Psoas muscle (tissue), 8 donors: ENCODE results near the gene MAML3. TPM values are rescaled to one million over a fixed set of nuclear protein-coding genes. Genes with fewer than 3 reads are reported as not detected.
A peak's percentile ranks its signal among the peaks of the same experiment; 100 is the strongest.

Source experiments
- ATAC-seq, 4 donors: fragments of 200-7000 bp; cut with Tn5 transposase; one replicate each; pipeline ENCODE4 v1.9.1; 2020; ENCODE audit warnings: moderate library complexity in 3 of 4, mild to moderate bottlenecking in 2 of 4
- DNase-seq, 2 donors: peaks; one replicate each; pipeline ENCODE4 v3.0.0-alpha.2; 2020
- H3K27ac ChIP-seq: fragments of 200-600 bp; one replicate; pipeline ENCODE4 v1.8.0; 2022
- H3K27me3 ChIP-seq, 3 donors: fragments of 200-600 bp in 1 of 3; one replicate each; pipeline versions ENCODE4 v1.6.1 to v1.8.0; 2013 to 2022; ENCODE audit warnings: low read length in 2 of 3, mild to moderate bottlenecking in 2 of 3, moderate library complexity in 1 of 3; ENCODE audit not compliant: insufficient read depth in 3 of 3
- H3K36me3 ChIP-seq, 2 donors: fragments of 200-600 bp in 1 of 2; one replicate each; pipeline versions ENCODE4 v1.6.1 to v1.8.0; 2013 to 2022; ENCODE audit warnings: low read depth in 1 of 2, mild to moderate bottlenecking in 1 of 2, moderate library complexity in 1 of 2; ENCODE audit not compliant: insufficient read depth in 1 of 2
- H3K4me1 ChIP-seq: fragments of 200-600 bp; one replicate; pipeline ENCODE4 v1.8.0; 2022
- H3K4me3 ChIP-seq: fragments of 200-600 bp; one replicate; pipeline ENCODE4 v1.8.0; 2022; ENCODE audit warnings: mild to moderate bottlenecking
- H3K9me3 ChIP-seq: fragments of 200-600 bp; one replicate; pipeline ENCODE4 v1.8.0; 2022
- WGBS, 3 donors: extraction: QIAGEN DNeasy Blood & Tissue Kit; methylation state at CpG; one replicate each; pipeline versions ENCODE4 v1.1.6 to v1.1.7; 2013; 5-methylcytosine and 5-hydroxymethylcytosine counted together
- intact Hi-C, 2 donors: fragments of 100-400 bp; cut with DNase I; formaldehyde crosslinking; loops; one replicate each; pipeline versions ENCODE4 v1.11.0 to v1.14.2; 2022
- polyA plus RNA-seq, 3 donors: library from polyadenylated mRNA; stranded (reverse); fragments of 200-250 nt; gene quantifications; one replicate each; pipeline ENCODE4 v1.2.3, GENCODE V29; 2013
- total RNA-seq, 4 donors: library from RNA; stranded (reverse); fragmentation: NEBNext Ultra II Directional in 2 of 4; extraction: Animal tissue kit (Norgen Biotek cat#: 25700) in 2 of 4; gene quantifications; one replicate each; pipeline versions ENCODE4 v1.2.1 to v1.2.4, GENCODE V29; 2021 to 2023
- TF ChIP-seq, protein P1 (sequence below): fragments of 200-600 bp; IDR thresholded peaks from one replicate; pipeline ENCODE4 v1.8.0; 2022; ENCODE audit warnings: antibody characterized with exemption
- donor health status: healthy with polysubstance abuse.
- donor health status: DM: no; HTN: no; CAD: no; lungs with moderate emphysema.
- donor health status: Bipolar disorder and iron deficiency.
- donor health status: healthy.
- donor health status: DM: yes; HTN: yes; CAD: no.
- donor health status: DM: no; HTN: no; CAD: no.
- donor health status: DM: no; HTN: no; CAD: no.
- donor health status: DM: yes; HTN: yes; CAD: no.

MAML3 gene
- total and polyA plus RNA-seq, 7 donors, result 0.43 to 2.7 (median 0.74) TPM

- TF ChIP-seq, protein P1, sequence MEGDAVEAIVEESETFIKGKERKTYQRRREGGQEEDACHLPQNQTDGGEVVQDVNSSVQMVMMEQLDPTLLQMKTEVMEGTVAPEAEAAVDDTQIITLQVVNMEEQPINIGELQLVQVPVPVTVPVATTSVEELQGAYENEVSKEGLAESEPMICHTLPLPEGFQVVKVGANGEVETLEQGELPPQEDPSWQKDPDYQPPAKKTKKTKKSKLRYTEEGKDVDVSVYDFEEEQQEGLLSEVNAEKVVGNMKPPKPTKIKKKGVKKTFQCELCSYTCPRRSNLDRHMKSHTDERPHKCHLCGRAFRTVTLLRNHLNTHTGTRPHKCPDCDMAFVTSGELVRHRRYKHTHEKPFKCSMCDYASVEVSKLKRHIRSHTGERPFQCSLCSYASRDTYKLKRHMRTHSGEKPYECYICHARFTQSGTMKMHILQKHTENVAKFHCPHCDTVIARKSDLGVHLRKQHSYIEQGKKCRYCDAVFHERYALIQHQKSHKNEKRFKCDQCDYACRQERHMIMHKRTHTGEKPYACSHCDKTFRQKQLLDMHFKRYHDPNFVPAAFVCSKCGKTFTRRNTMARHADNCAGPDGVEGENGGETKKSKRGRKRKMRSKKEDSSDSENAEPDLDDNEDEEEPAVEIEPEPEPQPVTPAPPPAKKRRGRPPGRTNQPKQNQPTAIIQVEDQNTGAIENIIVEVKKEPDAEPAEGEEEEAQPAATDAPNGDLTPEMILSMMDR, result no peak
- H3K36me3 ChIP-seq, result no peaks in the 10 kb centered on the region
- intact Hi-C loops, result no loop called here
These were observed 371.0 kb downstream of the MAML3 start for GRCh38 chr4:139782926-139783522.

GRCh38 chr4:139781066-139781465, 372.9 kb downstream of the MAML3 start:
- intact Hi-C loops, result no loop called here
- peaks cover 14% of the 10 kb centered on the region for H3K4me1 ChIP-seq
- H3K4me3 ChIP-seq, result no peak overlapping the region
- no peak overlapping the region for H3K27ac ChIP-seq
- H3K9me3 ChIP-seq, result no peaks in the 10 kb centered on the region
- ATAC-seq (no peak), DNase-seq (no peak)
- TF ChIP-seq, protein P1, result no peak
- 66 to 73% (median 67%) methylated on average over 3 of the region's 3 CpGs for WGBS, 3 donors
- H3K36me3 ChIP-seq, result no peaks in the 10 kb centered on the region
- no peaks in the 10 kb centered on the region for H3K27me3 ChIP-seq

More at GRCh38 chr4:139782926-139783522, 371.0 kb downstream of the MAML3 start:
- ATAC-seq, result no peak
- WGBS, 3 donors, result 82 to 84% (median 83%) methylated on average over 7 of the region's 7 CpGs
- H3K9me3 ChIP-seq, result no peaks in the 10 kb centered on the region
- H3K4me3 ChIP-seq, result no peak overlapping the region
- no peak overlapping the region for H3K27ac ChIP-seq
- H3K4me1 ChIP-seq, result peaks cover 4% of the 10 kb centered on the region
- DNase-seq, result no peak
- H3K27me3 ChIP-seq, result no peaks in the 10 kb centered on the region

- H3K9me3 ChIP-seq, result no peaks in the 10 kb centered on the region
- H3K36me3 ChIP-seq, result no peaks in the 10 kb centered on the region
- intact Hi-C loops, result loop anchor here in 1 of 2 donors (5.0 kb wide), 2 partner anchors 33 to 37 kb away; no protein-coding TSS in a partner anchor
- no peak for ATAC-seq
- no peaks in the 10 kb centered on the region for H3K27me3 ChIP-seq
- 93 to 97% (median 96%) methylated on average over 9 of the region's 9 CpGs for WGBS, 3 donors
- no peak overlapping the region for H3K27ac ChIP-seq
- no peak for DNase-seq
- TF ChIP-seq, protein P1, result no peak
- peaks cover 14% of the 10 kb centered on the region for H3K4me1 ChIP-seq
- no peak overlapping the region for H3K4me3 ChIP-seq
These were observed 374.3 kb downstream of the MAML3 start for GRCh38 chr4:139779691-139780090.

- Histone ChIP-seq H3K9me3 (no peaks in the 10 kb centered on the region), H3K36me3 (no peaks in the 10 kb centered on the region), H3K27ac (peak overlapping the region; percentile 39), H3K27me3 (no peaks in the 10 kb centered on the region), H3K4me1 (peaks cover 14% of the 10 kb centered on the region), H3K4me3 (no peak overlapping the region)
- WGBS, 3 donors, result 42 to 56% (median 44%) methylated on average over 3 of the region's 3 CpGs
- TF ChIP-seq, protein P1, result no peak
- ATAC-seq (peak; percentile 80 to 99 (median 98)), DNase-seq (peak in 1 of 2 donors; percentile 62)
- intact Hi-C loops, result loop anchor here in 1 of 2 donors (5.0 kb wide), 2 partner anchors 35 kb away; no protein-coding TSS in a partner anchor
These were observed 376.2 kb downstream of the MAML3 start for GRCh38 chr4:139777757-139778156.
